ENCODE measurements around the gene SPATA17.

DNA sequence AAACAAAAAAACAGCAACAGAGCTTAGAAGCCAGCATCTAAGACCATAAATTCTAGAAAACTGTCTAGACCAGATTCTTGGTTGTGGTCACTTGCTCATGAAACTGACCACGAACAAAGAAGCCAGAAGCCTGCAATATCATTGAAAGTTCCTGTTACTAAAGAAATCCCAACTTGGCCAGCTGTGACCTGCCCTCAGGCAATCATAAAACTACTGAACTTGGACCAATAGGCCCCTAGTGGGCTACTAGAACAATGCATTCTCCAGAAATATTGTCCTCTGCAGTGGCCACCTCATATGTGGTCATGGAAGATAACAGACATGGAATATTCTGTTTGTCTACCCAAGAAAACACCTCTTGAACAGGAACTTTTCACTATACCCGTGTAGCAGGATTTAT, 87.7 kb downstream of the SPATA17 start:
- TF ChIP-seq EZH2 (IDR thresholded peaks at IDR 0.05; ENCODE audit: borderline replicate concordance, insufficient read depth, low read length, poor library complexity, severe bottlenecking) (no peak), MXI1 (conservative IDR thresholded peaks at IDR 0.05; ENCODE audit: poor library complexity, severe bottlenecking) (no peak)
- TF ChIP-seq, protein P1, sequence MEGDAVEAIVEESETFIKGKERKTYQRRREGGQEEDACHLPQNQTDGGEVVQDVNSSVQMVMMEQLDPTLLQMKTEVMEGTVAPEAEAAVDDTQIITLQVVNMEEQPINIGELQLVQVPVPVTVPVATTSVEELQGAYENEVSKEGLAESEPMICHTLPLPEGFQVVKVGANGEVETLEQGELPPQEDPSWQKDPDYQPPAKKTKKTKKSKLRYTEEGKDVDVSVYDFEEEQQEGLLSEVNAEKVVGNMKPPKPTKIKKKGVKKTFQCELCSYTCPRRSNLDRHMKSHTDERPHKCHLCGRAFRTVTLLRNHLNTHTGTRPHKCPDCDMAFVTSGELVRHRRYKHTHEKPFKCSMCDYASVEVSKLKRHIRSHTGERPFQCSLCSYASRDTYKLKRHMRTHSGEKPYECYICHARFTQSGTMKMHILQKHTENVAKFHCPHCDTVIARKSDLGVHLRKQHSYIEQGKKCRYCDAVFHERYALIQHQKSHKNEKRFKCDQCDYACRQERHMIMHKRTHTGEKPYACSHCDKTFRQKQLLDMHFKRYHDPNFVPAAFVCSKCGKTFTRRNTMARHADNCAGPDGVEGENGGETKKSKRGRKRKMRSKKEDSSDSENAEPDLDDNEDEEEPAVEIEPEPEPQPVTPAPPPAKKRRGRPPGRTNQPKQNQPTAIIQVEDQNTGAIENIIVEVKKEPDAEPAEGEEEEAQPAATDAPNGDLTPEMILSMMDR (IDR thresholded peaks at IDR 0.05; ENCODE audit: poor library complexity, severe bottlenecking): no peak

Data from neural cell (in vitro differentiated cells).